ENCODE data around the gene AP1M1.

AP1M1 gene

DNA sequence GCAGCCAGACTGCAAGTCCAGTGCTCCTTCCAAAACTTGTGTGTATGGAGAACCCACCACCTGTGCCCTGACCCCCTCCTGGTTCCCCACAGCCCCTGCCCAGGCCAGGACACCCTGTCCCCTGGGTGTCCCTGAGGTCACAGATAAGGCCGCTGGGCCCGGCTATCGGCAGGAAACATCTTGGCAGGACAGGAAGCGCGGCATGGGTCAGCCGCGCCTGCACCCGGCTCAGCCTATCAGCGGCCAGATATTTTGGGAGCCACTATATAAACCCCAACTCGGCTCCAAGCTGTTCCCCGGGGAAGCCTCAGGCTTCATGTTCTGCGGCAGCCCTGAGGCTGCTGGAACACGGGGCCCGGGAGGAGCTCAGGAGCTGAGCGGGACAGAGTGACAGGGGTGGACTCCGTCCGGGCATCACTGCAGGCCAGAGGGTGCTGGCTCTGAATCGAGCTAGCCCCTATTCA lies 60.8 kb downstream of the AP1M1 start:
- TF ChIP-seq, protein P1, sequence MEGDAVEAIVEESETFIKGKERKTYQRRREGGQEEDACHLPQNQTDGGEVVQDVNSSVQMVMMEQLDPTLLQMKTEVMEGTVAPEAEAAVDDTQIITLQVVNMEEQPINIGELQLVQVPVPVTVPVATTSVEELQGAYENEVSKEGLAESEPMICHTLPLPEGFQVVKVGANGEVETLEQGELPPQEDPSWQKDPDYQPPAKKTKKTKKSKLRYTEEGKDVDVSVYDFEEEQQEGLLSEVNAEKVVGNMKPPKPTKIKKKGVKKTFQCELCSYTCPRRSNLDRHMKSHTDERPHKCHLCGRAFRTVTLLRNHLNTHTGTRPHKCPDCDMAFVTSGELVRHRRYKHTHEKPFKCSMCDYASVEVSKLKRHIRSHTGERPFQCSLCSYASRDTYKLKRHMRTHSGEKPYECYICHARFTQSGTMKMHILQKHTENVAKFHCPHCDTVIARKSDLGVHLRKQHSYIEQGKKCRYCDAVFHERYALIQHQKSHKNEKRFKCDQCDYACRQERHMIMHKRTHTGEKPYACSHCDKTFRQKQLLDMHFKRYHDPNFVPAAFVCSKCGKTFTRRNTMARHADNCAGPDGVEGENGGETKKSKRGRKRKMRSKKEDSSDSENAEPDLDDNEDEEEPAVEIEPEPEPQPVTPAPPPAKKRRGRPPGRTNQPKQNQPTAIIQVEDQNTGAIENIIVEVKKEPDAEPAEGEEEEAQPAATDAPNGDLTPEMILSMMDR (IDR thresholded peaks at IDR 0.05) = no peak
- H3K4me3 ChIP-seq (ENCODE audit: low read depth, low read length) = no peak overlapping the region
- no peaks in the 10 kb centered on the region for H3K36me3 ChIP-seq (ENCODE audit: control insufficient read depth, insufficient read depth, low read length)
- H3K9me3 ChIP-seq (ENCODE audit: control insufficient read depth, low read length) = no peaks in the 10 kb centered on the region
- H3K4me1 ChIP-seq = peaks cover 2% of the 10 kb centered on the region
- no peak overlapping the region for H3K9ac ChIP-seq
- peak overlapping the region; percentile 75 for H3K27ac ChIP-seq
- peak overlapping the region; percentile 42 for H3K4me2 ChIP-seq (ENCODE audit: low read length)
- no peaks in the 10 kb centered on the region for H3K79me2 ChIP-seq
- H2AFZ ChIP-seq = peak overlapping the region; percentile 22
- H3K27me3 ChIP-seq (ENCODE audit: control insufficient read depth, insufficient read depth, low read length) = no peaks in the 10 kb centered on the region

DNA sequence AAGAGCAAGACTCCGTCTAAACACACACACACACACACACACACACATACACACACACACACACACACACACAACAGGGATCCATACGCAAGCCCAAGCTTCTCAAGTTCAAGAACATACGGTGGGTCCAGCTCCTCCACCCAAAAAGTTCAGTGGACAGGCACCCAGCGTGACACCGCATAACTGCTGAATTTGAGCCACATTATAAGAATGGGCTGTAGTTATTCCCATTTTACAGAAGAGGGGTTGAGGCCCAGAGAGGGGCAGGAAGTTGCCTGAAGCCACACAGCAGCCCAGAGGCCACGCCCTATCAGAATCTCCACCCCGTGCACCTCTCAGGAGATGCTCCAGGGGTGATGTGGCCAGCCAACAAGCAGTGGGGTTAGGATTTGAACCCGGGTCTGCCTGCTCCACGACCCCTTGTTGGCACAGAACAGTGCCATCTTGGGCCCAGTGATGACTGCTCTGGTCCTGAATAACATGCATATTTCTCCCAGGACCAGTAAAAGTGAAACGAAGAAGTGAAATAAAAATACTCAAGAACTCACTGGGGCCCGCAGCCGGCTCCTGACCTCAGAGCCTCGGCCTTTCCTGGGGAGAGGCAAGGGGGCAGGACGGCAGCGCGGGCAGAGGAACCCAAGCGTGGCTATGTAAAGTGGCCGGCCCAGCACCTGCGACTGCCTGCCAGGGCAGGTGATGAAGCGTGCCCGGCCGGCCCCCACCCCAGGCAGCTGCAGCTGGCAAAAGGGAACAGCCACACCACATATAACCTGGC lies 61.9 kb downstream of the AP1M1 start:
- no peaks in the 10 kb centered on the region for H3K27me3 ChIP-seq (ENCODE audit: control insufficient read depth, insufficient read depth, low read length)
- no peak overlapping the region for H3K4me2 ChIP-seq (ENCODE audit: low read length)
- TF ChIP-seq, protein P1 (IDR thresholded peaks at IDR 0.05) = no peak
- H3K4me3 ChIP-seq (ENCODE audit: low read depth, low read length) = no peak overlapping the region
- H3K36me3 ChIP-seq (ENCODE audit: control insufficient read depth, insufficient read depth, low read length) = no peaks in the 10 kb centered on the region
- peak overlapping the region; percentile 75 for H3K27ac ChIP-seq
- no peak overlapping the region for H3K9ac ChIP-seq
- peaks cover 2% of the 10 kb centered on the region for H3K4me1 ChIP-seq
- no peaks in the 10 kb centered on the region for H3K79me2 ChIP-seq
- no peaks in the 10 kb centered on the region for H3K9me3 ChIP-seq (ENCODE audit: control insufficient read depth, low read length)
- no peak overlapping the region for H2AFZ ChIP-seq

DNA sequence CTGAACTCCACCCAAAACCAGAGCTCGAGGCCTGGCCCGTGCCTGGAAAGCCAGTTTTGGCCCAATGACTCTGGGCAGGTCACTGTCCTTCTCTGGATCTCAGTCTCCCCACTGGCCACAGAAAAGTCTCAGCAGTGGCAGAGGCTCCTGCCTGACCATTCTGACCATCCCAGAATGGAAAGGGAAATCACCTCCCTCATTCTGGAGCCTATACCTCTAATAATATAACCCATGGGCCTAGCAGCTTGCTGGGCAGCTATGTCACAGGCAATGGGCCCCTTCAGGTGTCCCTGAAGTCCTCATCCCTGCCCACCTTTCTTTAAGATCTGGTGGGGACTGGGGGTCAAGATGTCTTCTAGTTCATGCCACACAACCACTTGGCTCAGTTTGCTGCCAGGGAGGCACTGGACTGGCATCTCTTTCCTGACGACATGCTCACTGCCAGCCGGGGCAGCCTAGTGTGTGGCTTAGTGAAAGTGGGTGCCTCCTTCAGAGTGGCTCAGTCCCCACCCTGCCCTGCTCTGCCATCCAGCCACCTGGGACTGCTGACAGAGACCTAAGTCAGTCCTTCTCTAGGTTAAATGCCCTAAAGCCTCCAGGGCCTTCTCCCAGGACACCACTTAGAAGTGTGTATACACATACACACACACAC lies 62.6 kb downstream of the AP1M1 start:
- Histone ChIP-seq H3K27me3 (ENCODE audit: control insufficient read depth, insufficient read depth, low read length) (no peaks in the 10 kb centered on the region), H3K4me3 (ENCODE audit: low read depth, low read length) (no peak overlapping the region), H3K79me2 (no peaks in the 10 kb centered on the region), H3K9ac (no peak overlapping the region), H2AFZ (no peak overlapping the region), H3K27ac (peak overlapping the region; percentile 75), H3K9me3 (ENCODE audit: control insufficient read depth, low read length) (no peaks in the 10 kb centered on the region), H3K36me3 (ENCODE audit: control insufficient read depth, insufficient read depth, low read length) (no peaks in the 10 kb centered on the region), H3K4me2 (ENCODE audit: low read length) (no peak overlapping the region), H3K4me1 (peaks cover 2% of the 10 kb centered on the region)
- TF ChIP-seq, protein P1 (IDR thresholded peaks at IDR 0.05) = no peak

DNA sequence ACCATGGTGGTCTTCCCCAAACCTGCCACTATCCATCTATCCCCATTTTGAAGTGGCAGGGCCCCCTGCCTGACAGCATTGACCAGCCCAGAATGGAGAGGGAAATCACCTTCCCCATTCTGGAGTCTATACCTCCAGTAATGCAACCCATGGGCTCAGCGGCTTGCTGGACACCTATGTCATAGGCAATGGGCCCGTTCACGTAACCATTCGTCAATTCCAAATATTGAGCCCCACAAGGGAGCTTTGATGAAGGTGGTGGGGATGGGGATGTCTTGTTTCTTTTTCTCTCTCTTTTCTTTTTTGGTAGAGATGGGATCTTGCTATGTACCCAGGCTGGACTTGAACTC lies 63.1 kb downstream of the AP1M1 start:
- Histone ChIP-seq H2AFZ (no peak overlapping the region), H3K4me1 (peaks cover 2% of the 10 kb centered on the region), H3K9ac (no peak overlapping the region), H3K4me2 (ENCODE audit: low read length) (no peak overlapping the region), H3K27ac (no peak overlapping the region), H3K4me3 (ENCODE audit: low read depth, low read length) (no peak overlapping the region), H3K9me3 (ENCODE audit: control insufficient read depth, low read length) (no peaks in the 10 kb centered on the region), H3K27me3 (ENCODE audit: control insufficient read depth, insufficient read depth, low read length) (no peaks in the 10 kb centered on the region), H3K36me3 (ENCODE audit: control insufficient read depth, insufficient read depth, low read length) (no peaks in the 10 kb centered on the region), H3K79me2 (no peaks in the 10 kb centered on the region)
- TF ChIP-seq, protein P1 (IDR thresholded peaks at IDR 0.05) = no peak

Data from parathyroid adenoma (tissue), 2 donors.